CMK (cell line): ENCODE measurements around the gene CACNA2D3.

Source experiments
- DNase-seq: peaks from one replicate; pipeline ENCODE4 v3.0.0-alpha.2; 2010; ENCODE audit warnings: low read depth

Gene CACNA2D3

GRCh38 chr3:54850484-54851018 is 728.2 kb downstream of the CACNA2D3 start:
- no peak for DNase-seq

GRCh38 chr3:54853573-54854404 is 731.4 kb downstream of the CACNA2D3 start:
- DNase-seq: no peak

GRCh38 chr3:54856271-54856670 is 733.9 kb downstream of the CACNA2D3 start:
- no peak for DNase-seq

GRCh38 chr3:54857343-54857742 is 735.0 kb downstream of the CACNA2D3 start:
- DNase-seq: no peak

- no peak for DNase-seq
Observed at GRCh38 chr3:54858093-54858785, 735.9 kb downstream of the CACNA2D3 start.

GRCh38 chr3:54859184-54859583 is 736.8 kb downstream of the CACNA2D3 start:
- no peak for DNase-seq

GRCh38 chr3:54861248-54862067 is 739.1 kb downstream of the CACNA2D3 start:
- no peak for DNase-seq

- no peak for DNase-seq
Observed at GRCh38 chr3:54862526-54862925, 740.2 kb downstream of the CACNA2D3 start.

- DNase-seq: no peak
Observed at GRCh38 chr3:54863366-54863765, 741.0 kb downstream of the CACNA2D3 start.

GRCh38 chr3:54863786-54864185 is 741.4 kb downstream of the CACNA2D3 start:
- DNase-seq: no peak

GRCh38 chr3:54865316-54865715 is 743.0 kb downstream of the CACNA2D3 start:
- DNase-seq: no peak

GRCh38 chr3:54866251-54866650 is 743.9 kb downstream of the CACNA2D3 start:
- DNase-seq: peak; percentile 93

GRCh38 chr3:54870423-54870822 is 748.1 kb downstream of the CACNA2D3 start:
- DNase-seq: no peak

GRCh38 chr3:54871867-54872266 is 749.5 kb downstream of the CACNA2D3 start:
- no peak for DNase-seq

- no peak for DNase-seq
Observed at GRCh38 chr3:54873059-54874010, 751.0 kb downstream of the CACNA2D3 start.

- no peak for DNase-seq
Observed at GRCh38 chr3:54874816-54875556, 752.6 kb downstream of the CACNA2D3 start.

GRCh38 chr3:54875596-54876268 is 753.4 kb downstream of the CACNA2D3 start:
- no peak for DNase-seq

- no peak for DNase-seq
Observed at GRCh38 chr3:54876694-54877093, 754.3 kb downstream of the CACNA2D3 start.

- no peak for DNase-seq
Observed at GRCh38 chr3:54877730-54878129, 755.4 kb downstream of the CACNA2D3 start.

- DNase-seq: no peak
Observed at GRCh38 chr3:54878145-54878544, 755.8 kb downstream of the CACNA2D3 start.
